Fibroblast of skin of scalp (primary cell): ENCODE data around the gene KCNN3.

Source experiments
- DNase-seq: peaks from one replicate; pipeline ENCODE4 v3.0.0-alpha.2; 2013

The KCNN3 gene

GRCh38 chr1:154860156-154860870 lies 9.8 kb downstream of the KCNN3 start:
- DNase-seq, result no peak

- no peak for DNase-seq
Observed at GRCh38 chr1:154859786-154860155, 10.3 kb downstream of the KCNN3 start.

- no peak for DNase-seq
Observed at GRCh38 chr1:154859151-154859785, 10.8 kb downstream of the KCNN3 start.

GRCh38 chr1:154857441-154858215 lies 12.5 kb downstream of the KCNN3 start:
- no peak for DNase-seq

GRCh38 chr1:154857022-154857421 lies 13.1 kb downstream of the KCNN3 start:
- DNase-seq, result no peak

GRCh38 chr1:154856544-154856943 lies 13.5 kb downstream of the KCNN3 start:
- DNase-seq, result no peak

GRCh38 chr1:154856049-154856448 lies 14.0 kb downstream of the KCNN3 start:
- DNase-seq, result no peak

GRCh38 chr1:154855186-154855851 lies 14.8 kb downstream of the KCNN3 start:
- no peak for DNase-seq

GRCh38 chr1:154852845-154853244 lies 17.2 kb downstream of the KCNN3 start:
- DNase-seq, result no peak

- no peak for DNase-seq
Observed at GRCh38 chr1:154851392-154852177, 18.5 kb downstream of the KCNN3 start.

GRCh38 chr1:154849645-154850131 lies 20.4 kb downstream of the KCNN3 start:
- peak; percentile 25 for DNase-seq

GRCh38 chr1:154848983-154849382 lies 21.1 kb downstream of the KCNN3 start:
- no peak for DNase-seq

- DNase-seq, result peak; percentile 50
Observed at GRCh38 chr1:154847891-154848290, 22.2 kb downstream of the KCNN3 start.

- DNase-seq, result no peak
Observed at GRCh38 chr1:154846565-154847442, 23.3 kb downstream of the KCNN3 start.

GRCh38 chr1:154845879-154846278 lies 24.2 kb downstream of the KCNN3 start:
- DNase-seq, result no peak

- no peak for DNase-seq
Observed at GRCh38 chr1:154845174-154845573, 24.9 kb downstream of the KCNN3 start.

GRCh38 chr1:154844297-154844681 lies 25.8 kb downstream of the KCNN3 start:
- DNase-seq, result no peak

- no peak for DNase-seq
Observed at GRCh38 chr1:154843636-154844296, 26.3 kb downstream of the KCNN3 start.

- DNase-seq, result no peak
Observed at GRCh38 chr1:154842635-154843034, 27.4 kb downstream of the KCNN3 start.

- no peak for DNase-seq
Observed at GRCh38 chr1:154841384-154841783, 28.7 kb downstream of the KCNN3 start.
